A549 (cell line): ENCODE measurements around the gene PITPNM3. TPM values are rescaled to one million over a fixed set of nuclear protein-coding genes. Genes with fewer than 3 reads are reported as not detected.

Source experiments
- ATAC-seq, 2 experiments: fragments of 200-7000 bp in 1 of 2; fragments of >200 bp in 1 of 2; cut with Nextera tagmentation in 1 of 2; cut with Tn5 transposase in 1 of 2; 3 replicates each; pipeline versions ENCODE4 v1.8.0 to v1.9.1; 2018 to 2020; ENCODE audit warnings: mild to moderate bottlenecking in 1 of 2, moderate library complexity in 1 of 2
- CTCF ChIA-PET: fragments of 300-600 bp; sonication (Branson Sonifier 250); formaldehyde crosslinking; extraction: SDS; loops from one replicate; lab custom pipeline; 2021; ENCODE audit warnings: antibody characterized with exemption, inconsistent platforms; lab: Yijun Ruan, JAX
- POLR2A ChIA-PET: fragments of 350-600 bp; formaldehyde crosslinking; extraction: SDS; loops from one replicate; lab custom pipeline; 2021; ENCODE audit warnings: antibody characterized with exemption, inconsistent platforms; lab: Yijun Ruan, JAX
- DNase-seq, 2 experiments: peaks; one replicate each; pipeline versions ENCODE4 v3.0.0 to v3.0.0-alpha.2; 2011 to 2016; ENCODE audit warnings: low read depth in 1 of 2, low spot score in 1 of 2
- FAIRE-seq: peaks from 2 replicates; lab custom pipeline; 2011; peaks lifted over from hg19 to GRCh38; lab: Jason Lieb, UNC
- H3K27ac ChIP-seq, 2 experiments: fragments of >200 bp; sonication (Bioruptor Twin); formaldehyde crosslinking; 3 replicates each; pipeline ENCODE4 v1.5.1; 2016 to 2017
- H3K4me1 ChIP-seq: fragments of >200 bp; sonication (Bioruptor Twin); formaldehyde crosslinking; 3 replicates; pipeline ENCODE4 v1.6.1; 2016
- H3K4me2 ChIP-seq: fragments of >200 bp; sonication (Bioruptor Twin); formaldehyde crosslinking; 3 replicates; pipeline ENCODE4 v1.6.1; 2016
- H3K4me3 ChIP-seq: fragments of >200 bp; sonication (Bioruptor Twin); formaldehyde crosslinking; 3 replicates; pipeline ENCODE4 v1.5.1; 2016
- H3K9me3 ChIP-seq: fragments of >200 bp; sonication (Bioruptor Twin); formaldehyde crosslinking; 3 replicates; pipeline ENCODE4 v1.6.1; 2016
- EHMT2 ChIP-seq: fragments of 200-600 bp; sonication (generic); IDR thresholded peaks from 2 replicates; pipeline ENCODE4 v1.6.1; 2016; ENCODE audit warnings: antibody characterized with exemption, low read depth, mild to moderate bottlenecking, moderate library complexity
- EP300 ChIP-seq, 2 experiments: fragments of >200 bp; sonication (Bioruptor Twin); formaldehyde crosslinking; IDR thresholded peaks; 2 replicates in 1 of 2; 3 replicates in 1 of 2; pipeline ENCODE4 v1.6.1; 2016 to 2017
- HOXA7 ChIP-seq: fragments of 250-450 bp; sonication (Bioruptor Pico); IDR thresholded peaks from 2 replicates; pipeline ENCODE4 v1.5.0; 2020; ENCODE audit warnings: mild to moderate bottlenecking, moderate library complexity
- HOXB5 ChIP-seq: fragments of 250-450 bp; sonication (Bioruptor Pico); IDR thresholded peaks from 2 replicates; pipeline ENCODE4 v1.5.0; 2020; ENCODE audit warnings: mild to moderate bottlenecking, moderate library complexity
- JUNB ChIP-seq: fragments of >200 bp; sonication (Bioruptor Twin); formaldehyde crosslinking; IDR thresholded peaks from 2 replicates; pipeline ENCODE4 v1.6.1; 2016
- KDM5A ChIP-seq: fragments of 200-600 bp; sonication (generic); IDR thresholded peaks from 2 replicates; pipeline ENCODE4 v1.6.1; 2016; ENCODE audit warnings: antibody characterized with exemption, mild to moderate bottlenecking
- MAZ ChIP-seq: fragments of 150-350 bp; IDR thresholded peaks from 2 replicates; pipeline ENCODE4 v1.6.1; 2014; ENCODE audit warnings: antibody characterized with exemption, low read depth, low read length, borderline replicate concordance
- PHF8 ChIP-seq: fragments of 200-600 bp; sonication (generic); IDR thresholded peaks from 2 replicates; pipeline ENCODE4 v1.6.1; 2016; ENCODE audit warnings: low read depth, mild to moderate bottlenecking, antibody characterized with exemption, moderate library complexity, borderline replicate concordance
- POLR2A ChIP-seq: IDR thresholded peaks from 2 replicates; pipeline ENCODE4 v1.6.1; 2012; ENCODE audit warnings: mild to moderate bottlenecking, low read length
- RCOR1 ChIP-seq: fragments of 150-350 bp; IDR thresholded peaks from 2 replicates; pipeline ENCODE4 v1.6.1; 2014; ENCODE audit warnings: antibody characterized with exemption, low read length, low read depth
- RFX5 ChIP-seq: fragments of 450-650 bp; IDR thresholded peaks from 2 replicates; pipeline ENCODE4 v1.7.1; 2014; ENCODE audit warnings: antibody characterized with exemption, mild to moderate bottlenecking, moderate library complexity
- RNF2 ChIP-seq: fragments of 200-600 bp; sonication (generic); IDR thresholded peaks from 2 replicates; pipeline ENCODE4 v1.6.1; 2016; ENCODE audit warnings: low read depth, mild to moderate bottlenecking, antibody characterized with exemption, moderate library complexity, borderline replicate concordance
- SREBF2 ChIP-seq: fragments of 450-650 bp; IDR thresholded peaks from 2 replicates; pipeline ENCODE4 v1.6.1; 2014; ENCODE audit warnings: mild to moderate bottlenecking, moderate library complexity
- ZC3H11A ChIP-seq: fragments of 450-650 bp; IDR thresholded peaks from 2 replicates; pipeline ENCODE4 v1.6.1; 2014; ENCODE audit warnings: antibody characterized with exemption, mild to moderate bottlenecking
- ZFP36 ChIP-seq: fragments of 450-650 bp; IDR thresholded peaks from 2 replicates; pipeline ENCODE4 v1.6.1; 2014; ENCODE audit warnings: borderline replicate concordance; ENCODE audit not compliant: partially characterized antibody
- WGBS: methylation state at CpG from one replicate; pipeline ENCODE4 v1.1.6; 2017; ENCODE audit errors: missing lambda C conversion rate; 5-methylcytosine and 5-hydroxymethylcytosine counted together
- polyA plus RNA-seq, 4 experiments: library from polyadenylated mRNA; depleted of rRNA in 3 of 4; stranded (reverse); fragments of >200 nt; fragmentation: RNase III in 1 of 4; extraction: RNeasy Plus Mini Kit Qiagen cat#74134 plus additional on column Dnase treatment in 1 of 4; gene quantifications; 2 replicates in 3 of 4; 3 replicates in 1 of 4; pipeline ENCODE4 v1.2.3, GENCODE V29; 2011 to 2017
- TF ChIP-seq, protein P1 (sequence below): fragments of >200 bp; sonication (Bioruptor Twin); formaldehyde crosslinking; IDR thresholded peaks from 3 replicates; pipeline ENCODE4 v1.5.1; 2016
- TF ChIP-seq, protein P2 (sequence below): IDR thresholded peaks from 2 replicates; pipeline ENCODE4 v1.6.1; 2012; ENCODE audit warnings: low read depth, borderline replicate concordance
- TF ChIP-seq, protein P3 (sequence below): fragments of 250-450 bp; sonication (Bioruptor Pico); IDR thresholded peaks from 2 replicates; pipeline ENCODE4 v1.5.0; 2021; ENCODE audit warnings: mild to moderate bottlenecking, moderate library complexity, borderline replicate concordance
- TF ChIP-seq, protein P4 (sequence below): fragments of 200-600 bp; sonication (generic); IDR thresholded peaks from 2 replicates; pipeline ENCODE4 v1.6.1; 2016; ENCODE audit warnings: antibody characterized with exemption, mild to moderate bottlenecking, moderate library complexity

PITPNM3 gene
- polyA plus RNA-seq, 2 of the 4 experiments (the other 2 are of a cell fraction) = 0.80 to 2.2 TPM

DNA sequence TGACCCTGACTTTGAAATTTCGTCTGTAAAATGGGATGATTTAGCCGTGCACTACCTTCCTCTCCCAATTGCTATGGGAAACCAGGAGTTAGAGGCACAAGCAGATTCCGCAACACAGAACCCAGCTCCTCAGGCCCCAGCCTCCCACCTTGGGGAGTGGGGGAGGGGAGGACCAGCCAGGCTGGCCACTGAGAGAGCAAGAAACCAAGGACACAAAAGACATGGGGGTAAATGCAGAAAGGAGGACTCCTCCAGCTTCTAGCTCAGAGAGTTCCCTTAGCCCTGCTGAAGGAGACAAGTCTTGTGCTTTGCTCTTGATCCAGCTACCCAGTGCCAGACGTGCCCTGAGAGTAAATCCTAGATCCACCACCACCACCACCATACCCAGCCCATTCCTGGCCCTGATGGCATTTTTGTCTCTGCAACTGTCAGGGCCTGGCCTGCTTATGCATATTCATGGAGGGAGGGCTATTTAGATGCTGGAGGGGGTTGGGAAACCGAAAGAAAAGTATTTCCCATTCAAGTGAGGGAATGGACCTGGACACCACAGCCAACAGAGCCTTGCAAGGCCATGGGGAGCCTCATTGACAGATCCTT lies 25.9 kb downstream of the PITPNM3 start:
- CTCF ChIA-PET = interaction anchor here (1.0 to 10.9 kb wide), 2 partner anchors 58 to 95 kb away, joined by 4 to 65 read pairs; partner anchors contain the start of gene AIPL1
- FAIRE-seq = no peak
- no peak overlapping the region for H3K4me3 ChIP-seq
- H3K27ac ChIP-seq = no peak overlapping the region
- no peak for TF ChIP-seq RNF2
- no peak for TF ChIP-seq EP300 (IDR thresholded peaks at IDR 0.05)
- TF ChIP-seq SREBF2 = no peak
- TF ChIP-seq, protein P1, sequence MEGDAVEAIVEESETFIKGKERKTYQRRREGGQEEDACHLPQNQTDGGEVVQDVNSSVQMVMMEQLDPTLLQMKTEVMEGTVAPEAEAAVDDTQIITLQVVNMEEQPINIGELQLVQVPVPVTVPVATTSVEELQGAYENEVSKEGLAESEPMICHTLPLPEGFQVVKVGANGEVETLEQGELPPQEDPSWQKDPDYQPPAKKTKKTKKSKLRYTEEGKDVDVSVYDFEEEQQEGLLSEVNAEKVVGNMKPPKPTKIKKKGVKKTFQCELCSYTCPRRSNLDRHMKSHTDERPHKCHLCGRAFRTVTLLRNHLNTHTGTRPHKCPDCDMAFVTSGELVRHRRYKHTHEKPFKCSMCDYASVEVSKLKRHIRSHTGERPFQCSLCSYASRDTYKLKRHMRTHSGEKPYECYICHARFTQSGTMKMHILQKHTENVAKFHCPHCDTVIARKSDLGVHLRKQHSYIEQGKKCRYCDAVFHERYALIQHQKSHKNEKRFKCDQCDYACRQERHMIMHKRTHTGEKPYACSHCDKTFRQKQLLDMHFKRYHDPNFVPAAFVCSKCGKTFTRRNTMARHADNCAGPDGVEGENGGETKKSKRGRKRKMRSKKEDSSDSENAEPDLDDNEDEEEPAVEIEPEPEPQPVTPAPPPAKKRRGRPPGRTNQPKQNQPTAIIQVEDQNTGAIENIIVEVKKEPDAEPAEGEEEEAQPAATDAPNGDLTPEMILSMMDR = no peak
- no peak for TF ChIP-seq PHF8
- TF ChIP-seq ZC3H11A = no peak
- TF ChIP-seq JUNB = no peak
- TF ChIP-seq HOXA7 (CRISPR knock-in tag) = no peak
- TF ChIP-seq EHMT2 = no peak
- TF ChIP-seq RFX5 = no peak
- TF ChIP-seq, protein P2, sequence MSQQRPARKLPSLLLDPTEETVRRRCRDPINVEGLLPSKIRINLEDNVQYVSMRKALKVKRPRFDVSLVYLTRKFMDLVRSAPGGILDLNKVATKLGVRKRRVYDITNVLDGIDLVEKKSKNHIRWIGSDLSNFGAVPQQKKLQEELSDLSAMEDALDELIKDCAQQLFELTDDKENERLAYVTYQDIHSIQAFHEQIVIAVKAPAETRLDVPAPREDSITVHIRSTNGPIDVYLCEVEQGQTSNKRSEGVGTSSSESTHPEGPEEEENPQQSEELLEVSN = no peak
- TF ChIP-seq ZFP36 = no peak
- no peak for TF ChIP-seq POLR2A
- TF ChIP-seq KDM5A = no peak
- TF ChIP-seq, all 56 proteins: peak for 0
- H3K4me2 ChIP-seq = no peak overlapping the region
- POLR2A ChIA-PET = no interaction called here
- DNase-seq (no peak), ATAC-seq (no peak)
- H3K9me3 ChIP-seq = no peaks in the 10 kb centered on the region
- no peaks in the 10 kb centered on the region for H3K4me1 ChIP-seq
- 63% methylated on average over 5 of the region's 5 CpGs for WGBS

DNA sequence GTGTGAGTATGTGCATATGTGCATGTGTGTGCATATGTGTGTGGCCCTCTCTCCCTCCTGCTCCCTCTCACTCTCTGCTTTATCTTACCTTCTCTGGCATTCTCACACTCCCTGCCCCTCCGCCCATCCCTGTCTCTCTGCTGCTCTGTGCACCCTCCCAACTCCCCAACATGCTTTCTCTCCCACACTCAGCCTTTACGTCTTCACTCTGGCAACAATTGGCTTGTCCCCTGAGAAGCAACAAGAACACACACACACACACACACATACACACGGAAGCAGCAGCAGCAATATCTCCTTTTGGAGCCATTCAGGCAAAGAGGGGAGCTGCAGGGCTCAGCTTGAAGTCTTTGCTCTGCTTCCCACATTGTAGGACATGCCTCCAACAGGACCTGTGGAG lies 27.8 kb downstream of the PITPNM3 start:
- no peak for FAIRE-seq
- no peak for ATAC-seq

More for the DNA sequence above, 27.8 kb downstream of the PITPNM3 start:
- 76% methylated on average over 3 of the region's 3 CpGs for WGBS
- no peak for DNase-seq
- no peaks in the 10 kb centered on the region for H3K9me3 ChIP-seq
- ChIA-PET CTCF (interaction anchor here (10.9 kb wide), 1 partner anchor 56 kb away, joined by 65 read pairs; no protein-coding TSS in a partner anchor), POLR2A (no interaction called here)
- H3K27ac ChIP-seq = no peak overlapping the region
- H3K4me1 ChIP-seq = peaks cover 14% of the 10 kb centered on the region
- TF ChIP-seq KDM5A (no peak), HOXB5 (CRISPR knock-in tag) (no peak), MAZ (no peak), RCOR1 (no peak)
- TF ChIP-seq, protein P2 = no peak
- TF ChIP-seq, protein P3, sequence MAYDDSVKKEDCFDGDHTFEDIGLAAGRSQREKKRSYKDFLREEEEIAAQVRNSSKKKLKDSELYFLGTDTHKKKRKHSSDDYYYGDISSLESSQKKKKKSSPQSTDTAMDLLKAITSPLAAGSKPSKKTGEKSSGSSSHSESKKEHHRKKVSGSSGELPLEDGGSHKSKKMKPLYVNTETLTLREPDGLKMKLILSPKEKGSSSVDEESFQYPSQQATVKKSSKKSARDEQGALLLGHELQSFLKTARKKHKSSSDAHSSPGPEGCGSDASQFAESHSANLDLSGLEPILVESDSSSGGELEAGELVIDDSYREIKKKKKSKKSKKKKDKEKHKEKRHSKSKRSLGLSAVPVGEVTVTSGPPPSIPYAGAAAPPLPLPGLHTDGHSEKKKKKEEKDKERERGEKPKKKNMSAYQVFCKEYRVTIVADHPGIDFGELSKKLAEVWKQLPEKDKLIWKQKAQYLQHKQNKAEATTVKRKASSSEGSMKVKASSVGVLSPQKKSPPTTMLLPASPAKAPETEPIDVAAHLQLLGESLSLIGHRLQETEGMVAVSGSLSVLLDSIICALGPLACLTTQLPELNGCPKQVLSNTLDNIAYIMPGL (CRISPR knock-in tag) = no peak
- TF ChIP-seq, protein P4, sequence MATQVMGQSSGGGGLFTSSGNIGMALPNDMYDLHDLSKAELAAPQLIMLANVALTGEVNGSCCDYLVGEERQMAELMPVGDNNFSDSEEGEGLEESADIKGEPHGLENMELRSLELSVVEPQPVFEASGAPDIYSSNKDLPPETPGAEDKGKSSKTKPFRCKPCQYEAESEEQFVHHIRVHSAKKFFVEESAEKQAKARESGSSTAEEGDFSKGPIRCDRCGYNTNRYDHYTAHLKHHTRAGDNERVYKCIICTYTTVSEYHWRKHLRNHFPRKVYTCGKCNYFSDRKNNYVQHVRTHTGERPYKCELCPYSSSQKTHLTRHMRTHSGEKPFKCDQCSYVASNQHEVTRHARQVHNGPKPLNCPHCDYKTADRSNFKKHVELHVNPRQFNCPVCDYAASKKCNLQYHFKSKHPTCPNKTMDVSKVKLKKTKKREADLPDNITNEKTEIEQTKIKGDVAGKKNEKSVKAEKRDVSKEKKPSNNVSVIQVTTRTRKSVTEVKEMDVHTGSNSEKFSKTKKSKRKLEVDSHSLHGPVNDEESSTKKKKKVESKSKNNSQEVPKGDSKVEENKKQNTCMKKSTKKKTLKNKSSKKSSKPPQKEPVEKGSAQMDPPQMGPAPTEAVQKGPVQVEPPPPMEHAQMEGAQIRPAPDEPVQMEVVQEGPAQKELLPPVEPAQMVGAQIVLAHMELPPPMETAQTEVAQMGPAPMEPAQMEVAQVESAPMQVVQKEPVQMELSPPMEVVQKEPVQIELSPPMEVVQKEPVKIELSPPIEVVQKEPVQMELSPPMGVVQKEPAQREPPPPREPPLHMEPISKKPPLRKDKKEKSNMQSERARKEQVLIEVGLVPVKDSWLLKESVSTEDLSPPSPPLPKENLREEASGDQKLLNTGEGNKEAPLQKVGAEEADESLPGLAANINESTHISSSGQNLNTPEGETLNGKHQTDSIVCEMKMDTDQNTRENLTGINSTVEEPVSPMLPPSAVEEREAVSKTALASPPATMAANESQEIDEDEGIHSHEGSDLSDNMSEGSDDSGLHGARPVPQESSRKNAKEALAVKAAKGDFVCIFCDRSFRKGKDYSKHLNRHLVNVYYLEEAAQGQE = no peak
- no peak overlapping the region for H3K4me3 ChIP-seq
- H3K4me2 ChIP-seq = no peak overlapping the region
